SK-N-SH treated with all-trans-retinoic acid at 6 μM for 48 hours (cell line): ENCODE data around the gene PCDH15.

Experiments
- ARNTL ChIP-seq: fragments of 450-650 bp; formaldehyde crosslinking; IDR thresholded peaks from 2 replicates; pipeline ENCODE4 v1.5.0; 2020; ENCODE audit warnings: low read depth, mild to moderate bottlenecking, moderate library complexity, borderline replicate concordance
- OSR1 ChIP-seq: fragments of 250-450 bp; sonication (Bioruptor Pico); IDR thresholded peaks from 2 replicates; pipeline ENCODE4 v1.8.0; 2022; ENCODE audit warnings: moderate library complexity, mild to moderate bottlenecking, inconsistent platforms
- ZFP3 ChIP-seq: fragments of 250-450 bp; sonication (Bioruptor Pico); IDR thresholded peaks from 2 replicates; pipeline ENCODE4 v1.5.0; 2020; ENCODE audit warnings: mild to moderate bottlenecking, moderate library complexity
- ZNF565 ChIP-seq: fragments of 450-650 bp; formaldehyde crosslinking; conservative IDR thresholded peaks from 2 replicates; pipeline ENCODE4 v1.5.0; 2020; ENCODE audit warnings: low read depth, mild to moderate bottlenecking, moderate library complexity

DNA sequence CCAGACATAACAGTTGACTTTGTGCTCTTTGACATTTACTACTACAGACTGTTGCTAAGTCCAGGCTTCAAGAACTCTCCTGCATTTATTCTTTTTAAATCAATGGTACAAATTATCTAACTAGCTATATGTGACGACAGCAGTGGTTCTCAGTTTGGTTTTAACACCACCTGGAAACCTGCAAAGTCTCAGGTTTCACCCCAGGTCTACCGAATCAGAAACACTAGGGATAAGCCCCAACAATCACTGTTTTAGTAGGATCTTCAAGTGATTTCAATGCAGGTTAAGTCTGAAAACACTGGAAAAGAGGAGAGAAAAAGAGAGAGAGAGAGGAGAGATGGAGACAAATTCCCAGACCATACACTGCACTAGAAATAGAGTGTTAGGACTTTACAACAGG lies 519.0 kb downstream of the PCDH15 start:
- TF ChIP-seq ZFP3 (CRISPR knock-in tag) (no peak), ZNF565 (no peak), OSR1 (CRISPR knock-in tag) (no peak), ARNTL (CRISPR knock-in tag) (no peak)
